ENCODE data around the gene SLC49A3. TPM values are rescaled to one million over a fixed set of nuclear protein-coding genes. Genes with fewer than 3 reads are reported as not detected.

SLC49A3 gene
- total and polyA plus RNA-seq, 2 of the 13 experiments (the other 11 are each of a cell fraction or from before 2014, with no cell fraction given): 0.07 to 0.17 TPM

DNA sequence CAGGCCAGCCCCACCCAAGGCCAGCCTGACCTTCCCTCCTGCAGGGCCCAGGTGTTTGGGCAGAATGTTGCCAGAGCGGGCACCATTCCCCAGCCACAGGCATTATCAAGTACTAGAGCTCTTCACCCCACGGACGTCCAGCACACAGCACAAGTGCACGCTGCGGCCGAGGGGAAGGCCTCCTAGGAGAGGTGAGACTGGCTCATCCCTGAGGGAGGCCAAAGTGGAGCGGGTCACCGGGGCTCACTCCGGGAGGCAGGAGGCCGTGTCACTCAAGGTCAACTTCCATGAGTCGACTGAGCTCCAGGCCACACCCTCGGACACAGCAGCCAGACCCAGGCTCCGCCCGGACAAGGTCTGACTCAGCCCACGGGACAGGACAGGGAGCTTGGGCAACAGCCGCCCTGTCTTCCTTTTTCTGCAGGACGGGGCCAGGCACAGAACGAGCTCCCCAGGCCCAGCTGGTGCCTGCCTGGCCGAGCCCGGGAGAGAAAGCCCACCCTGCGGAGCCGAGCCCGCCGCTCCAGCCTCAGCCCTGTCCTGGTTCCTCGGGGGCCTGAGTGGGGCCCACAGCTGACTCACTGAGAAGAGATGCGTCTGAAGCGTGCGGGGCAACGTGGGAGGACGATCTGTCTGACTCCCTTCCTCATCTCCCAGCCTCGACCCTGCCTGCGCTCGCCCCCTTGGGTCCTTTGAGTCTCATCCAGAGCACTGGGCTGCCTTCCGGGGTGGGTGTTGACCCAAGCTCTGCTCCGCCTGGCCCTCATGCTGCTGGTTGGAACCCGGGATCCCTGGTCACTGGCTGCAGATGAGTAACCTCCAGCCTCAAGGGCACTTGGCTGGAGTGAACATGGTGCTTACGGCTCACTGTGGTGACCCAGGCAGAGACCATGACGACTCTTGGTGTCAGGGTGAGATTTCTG lies 1.6 kb downstream of the SLC49A3 start (continued):
- TF ChIP-seq, protein P1, sequence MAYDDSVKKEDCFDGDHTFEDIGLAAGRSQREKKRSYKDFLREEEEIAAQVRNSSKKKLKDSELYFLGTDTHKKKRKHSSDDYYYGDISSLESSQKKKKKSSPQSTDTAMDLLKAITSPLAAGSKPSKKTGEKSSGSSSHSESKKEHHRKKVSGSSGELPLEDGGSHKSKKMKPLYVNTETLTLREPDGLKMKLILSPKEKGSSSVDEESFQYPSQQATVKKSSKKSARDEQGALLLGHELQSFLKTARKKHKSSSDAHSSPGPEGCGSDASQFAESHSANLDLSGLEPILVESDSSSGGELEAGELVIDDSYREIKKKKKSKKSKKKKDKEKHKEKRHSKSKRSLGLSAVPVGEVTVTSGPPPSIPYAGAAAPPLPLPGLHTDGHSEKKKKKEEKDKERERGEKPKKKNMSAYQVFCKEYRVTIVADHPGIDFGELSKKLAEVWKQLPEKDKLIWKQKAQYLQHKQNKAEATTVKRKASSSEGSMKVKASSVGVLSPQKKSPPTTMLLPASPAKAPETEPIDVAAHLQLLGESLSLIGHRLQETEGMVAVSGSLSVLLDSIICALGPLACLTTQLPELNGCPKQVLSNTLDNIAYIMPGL (CRISPR knock-in tag; IDR thresholded peaks at IDR 0.05; ENCODE audit: borderline replicate concordance in 1 of 2, low read depth in 1 of 2): peak in 1 of 2 experiments; percentile 50; a peak in 1 of 4 replicates
- TF ChIP-seq ZSCAN29 (CRISPR knock-in tag; conservative IDR thresholded peaks at IDR 0.05) (0 out of 2 replicates have a peak, but pooled peaks have one; percentile 57), ETV5 (CRISPR knock-in tag; IDR thresholded peaks at IDR 0.05; ENCODE audit: borderline replicate concordance) (peak; percentile 7; the same call in 1 of the 2 replicates), ZNF282 (IDR thresholded peaks at IDR 0.05; ENCODE audit: partially characterized antibody) (no peak), KDM3A (CRISPR knock-in tag; IDR thresholded peaks at IDR 0.05; ENCODE audit: low read depth) (peak; percentile 66; the same call in 1 of the 2 replicates), KMT2A (CRISPR knock-in tag; IDR thresholded peaks at IDR 0.05) (0 out of 2 replicates have a peak, but pooled peaks have one; percentile 9), ZBTB7B (CRISPR knock-in tag; IDR thresholded peaks at IDR 0.05) (peak; percentile 84), GZF1 (CRISPR knock-in tag; IDR thresholded peaks at IDR 0.05) (no peak), FOSL2 (CRISPR knock-in tag; IDR thresholded peaks at IDR 0.05) (peak; percentile 93), ATF7-NPFF (CRISPR knock-in tag; IDR thresholded peaks at IDR 0.05; ENCODE audit: low read depth) (peak; percentile 21; the same call in 1 of the 2 replicates), ZNF12 (CRISPR knock-in tag; IDR thresholded peaks at IDR 0.05) (no peak), ZNF232 (CRISPR knock-in tag; IDR thresholded peaks at IDR 0.05; ENCODE audit: borderline replicate concordance) (0 out of 2 replicates have a peak, but pooled peaks have one; percentile 74), PHF20 (CRISPR knock-in tag; IDR thresholded peaks at IDR 0.05) (0 out of 2 replicates have a peak, but pooled peaks have one; percentile 31), ZFX (CRISPR knock-in tag; IDR thresholded peaks at IDR 0.05; ENCODE audit: low read depth) (peak; percentile 73), FOXA1 (IDR thresholded peaks at IDR 0.05) (no peak), FOXA1 (CRISPR knock-in tag; IDR thresholded peaks at IDR 0.05) (peak; percentile 63), ZNF121 (CRISPR knock-in tag; IDR thresholded peaks at IDR 0.05) (peak; percentile 94), RARG (CRISPR knock-in tag; IDR thresholded peaks at IDR 0.05; ENCODE audit: low read depth) (no peak), NR2C2 (CRISPR knock-in tag; IDR thresholded peaks at IDR 0.05; ENCODE audit: borderline replicate concordance) (peak; percentile 70; the same call in 1 of the 2 replicates), HHEX (CRISPR knock-in tag; IDR thresholded peaks at IDR 0.05) (no peak), ZC3H13 (CRISPR knock-in tag; IDR thresholded peaks at IDR 0.05) (no peak), RXRB (CRISPR knock-in tag; IDR thresholded peaks at IDR 0.05; ENCODE audit: borderline replicate concordance) (peak; percentile 89)
- TF ChIP-seq, protein P2, sequence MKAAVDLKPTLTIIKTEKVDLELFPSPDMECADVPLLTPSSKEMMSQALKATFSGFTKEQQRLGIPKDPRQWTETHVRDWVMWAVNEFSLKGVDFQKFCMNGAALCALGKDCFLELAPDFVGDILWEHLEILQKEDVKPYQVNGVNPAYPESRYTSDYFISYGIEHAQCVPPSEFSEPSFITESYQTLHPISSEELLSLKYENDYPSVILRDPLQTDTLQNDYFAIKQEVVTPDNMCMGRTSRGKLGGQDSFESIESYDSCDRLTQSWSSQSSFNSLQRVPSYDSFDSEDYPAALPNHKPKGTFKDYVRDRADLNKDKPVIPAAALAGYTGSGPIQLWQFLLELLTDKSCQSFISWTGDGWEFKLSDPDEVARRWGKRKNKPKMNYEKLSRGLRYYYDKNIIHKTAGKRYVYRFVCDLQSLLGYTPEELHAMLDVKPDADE (CRISPR knock-in tag; IDR thresholded peaks at IDR 0.05): no peak
- TF ChIP-seq, protein P3, sequence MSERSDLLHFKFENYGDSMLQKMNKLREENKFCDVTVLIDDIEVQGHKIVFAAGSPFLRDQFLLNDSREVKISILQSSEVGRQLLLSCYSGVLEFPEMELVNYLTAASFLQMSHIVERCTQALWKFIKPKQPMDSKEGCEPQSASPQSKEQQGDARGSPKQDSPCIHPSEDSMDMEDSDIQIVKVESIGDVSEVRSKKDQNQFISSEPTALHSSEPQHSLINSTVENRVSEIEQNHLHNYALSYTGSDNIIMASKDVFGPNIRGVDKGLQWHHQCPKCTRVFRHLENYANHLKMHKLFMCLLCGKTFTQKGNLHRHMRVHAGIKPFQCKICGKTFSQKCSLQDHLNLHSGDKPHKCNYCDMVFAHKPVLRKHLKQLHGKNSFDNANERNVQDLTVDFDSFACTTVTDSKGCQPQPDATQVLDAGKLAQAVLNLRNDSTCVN (CRISPR knock-in tag; IDR thresholded peaks at IDR 0.05; ENCODE audit: borderline replicate concordance): no peak
- TF ChIP-seq, protein P4, sequence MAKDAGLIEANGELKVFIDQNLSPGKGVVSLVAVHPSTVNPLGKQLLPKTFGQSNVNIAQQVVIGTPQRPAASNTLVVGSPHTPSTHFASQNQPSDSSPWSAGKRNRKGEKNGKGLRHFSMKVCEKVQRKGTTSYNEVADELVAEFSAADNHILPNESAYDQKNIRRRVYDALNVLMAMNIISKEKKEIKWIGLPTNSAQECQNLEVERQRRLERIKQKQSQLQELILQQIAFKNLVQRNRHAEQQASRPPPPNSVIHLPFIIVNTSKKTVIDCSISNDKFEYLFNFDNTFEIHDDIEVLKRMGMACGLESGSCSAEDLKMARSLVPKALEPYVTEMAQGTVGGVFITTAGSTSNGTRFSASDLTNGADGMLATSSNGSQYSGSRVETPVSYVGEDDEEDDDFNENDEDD (CRISPR knock-in tag; IDR thresholded peaks at IDR 0.05; ENCODE audit: borderline replicate concordance): no peak
